Stimulated activated naive B cell treated with anti-CD40 and anti-IgM and Interleukin-4, amounts not matched to agents 10 μg/mL and 1 μg/mL and 100 μg/mL, for 72 hours (primary cell): ENCODE measurements around the gene GMCL2.

Experiments
- ATAC-seq, 2 donors: fragments of 150-1000 bp; cut with Tn5 transposase; replicated peaks; 2 replicates each; pipeline ENCODE4 v1.10.0; 2021; ENCODE audit warnings: moderate library complexity in 1 of 2
- DNase-seq: peaks from one replicate; pipeline ENCODE4 v3.0.0; 2021
- H3K27ac Mint-ChIP-seq: one replicate; pipeline ENCODE4 v1.8.0; 2022; ENCODE audit warnings: mild to moderate bottlenecking, mixed read lengths
- H3K27me3 Mint-ChIP-seq, 2 donors: one replicate each; pipeline ENCODE4 v1.8.0; 2022; ENCODE audit warnings: mixed read lengths in 2 of 2
- H3K36me3 Mint-ChIP-seq, 2 donors: one replicate each; pipeline ENCODE4 v1.8.0; 2022; ENCODE audit warnings: mixed read lengths in 2 of 2, mild to moderate bottlenecking in 1 of 2
- H3K4me1 Mint-ChIP-seq, 2 donors: one replicate each; pipeline ENCODE4 v1.8.0; 2022; ENCODE audit warnings: mixed read lengths in 2 of 2, mild to moderate bottlenecking in 1 of 2
- H3K4me3 Mint-ChIP-seq, 2 donors: one replicate each; pipeline ENCODE4 v1.8.0; 2022; ENCODE audit warnings: mild to moderate bottlenecking in 2 of 2, mixed read lengths in 2 of 2, moderate library complexity in 1 of 2
- H3K9me3 Mint-ChIP-seq, 2 donors: one replicate each; pipeline ENCODE4 v1.8.0; 2022; ENCODE audit warnings: mixed read lengths in 2 of 2, mild to moderate bottlenecking in 1 of 2

GMCL2 gene

DNA sequence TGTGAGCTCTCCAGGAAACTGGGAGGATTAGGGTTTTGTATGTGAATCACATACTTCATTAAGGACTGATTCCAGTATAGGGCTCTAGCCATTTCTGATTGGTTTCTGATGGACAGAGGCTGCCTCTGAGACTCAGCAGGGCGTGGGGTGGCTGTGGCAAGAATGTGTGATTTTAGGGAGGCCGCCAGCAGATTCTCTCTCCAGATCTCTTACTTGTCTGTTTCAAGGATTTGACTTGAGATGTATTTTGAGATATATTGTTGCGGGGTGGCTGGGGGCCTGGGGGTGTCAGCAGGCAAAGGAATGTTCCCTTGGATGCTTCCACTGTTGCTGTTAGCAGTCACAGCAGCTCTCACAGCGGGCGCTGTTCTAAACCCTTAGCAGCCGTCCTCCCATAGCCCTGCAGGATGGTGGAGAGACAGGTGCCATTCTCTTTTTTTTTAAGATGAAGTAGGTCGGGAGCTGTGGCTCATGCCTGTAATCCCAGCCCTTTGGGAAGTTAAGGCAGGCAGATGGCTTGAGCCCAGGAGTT lies 9.2 kb upstream of the GMCL2 start:
- no peak for DNase-seq
- no peaks in the 10 kb centered on the region for H3K36me3 Mint-ChIP-seq
- ATAC-seq = no peak
- no peak overlapping the region for H3K4me3 Mint-ChIP-seq
- H3K27me3 Mint-ChIP-seq = peaks cover 26 to 34% of the 10 kb centered on the region in 2 donors
- H3K9me3 Mint-ChIP-seq = no peaks in the 10 kb centered on the region
- H3K27ac Mint-ChIP-seq = no peak overlapping the region
- no peaks in the 10 kb centered on the region for H3K4me1 Mint-ChIP-seq

- Mint-ChIP-seq H3K36me3 (no peaks in the 10 kb centered on the region), H3K9me3 (no peaks in the 10 kb centered on the region), H3K27me3 (peaks cover 26 to 34% of the 10 kb centered on the region in 2 donors), H3K4me1 (no peaks in the 10 kb centered on the region), H3K27ac (no peak overlapping the region), H3K4me3 (no peak overlapping the region)
- no peak for DNase-seq
- ATAC-seq = no peak
Measured at GRCh38 chr5:178194026-178194425, 6.9 kb upstream of the GMCL2 start.

DNA sequence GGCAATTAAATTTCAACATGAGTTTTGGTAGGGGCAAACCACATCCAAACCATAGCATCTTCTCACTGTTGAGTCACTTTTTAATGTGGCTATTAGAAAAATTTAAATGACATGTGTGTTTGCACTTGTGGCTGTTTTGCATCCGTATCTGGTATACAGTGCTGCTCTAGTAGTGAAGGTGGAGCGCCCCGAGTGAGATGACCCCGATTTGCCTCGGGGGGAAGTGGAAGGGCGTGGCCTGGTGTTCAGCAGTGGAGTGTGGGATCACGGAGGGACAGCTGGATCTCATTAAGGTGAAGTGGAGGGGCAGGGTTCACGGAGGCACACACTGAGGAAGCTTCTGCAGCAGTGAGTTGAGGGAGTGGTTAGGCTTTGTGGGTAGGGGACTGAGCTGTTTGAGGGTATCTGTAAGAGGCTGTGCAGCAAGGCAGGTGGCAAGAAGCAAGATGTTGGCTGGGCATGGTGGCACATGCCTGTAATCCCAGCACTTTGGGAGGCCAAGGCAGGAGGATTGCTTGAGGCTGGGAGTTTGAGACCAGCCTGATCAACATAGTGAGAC lies 6.2 kb upstream of the GMCL2 start:
- no peak overlapping the region for H3K27ac Mint-ChIP-seq
- H3K27me3 Mint-ChIP-seq = peaks cover 32 to 41% of the 10 kb centered on the region in 2 donors
- no peak for DNase-seq
- H3K9me3 Mint-ChIP-seq = no peaks in the 10 kb centered on the region
- no peaks in the 10 kb centered on the region for H3K36me3 Mint-ChIP-seq
- H3K4me1 Mint-ChIP-seq = no peaks in the 10 kb centered on the region
- H3K4me3 Mint-ChIP-seq = no peak overlapping the region
- ATAC-seq = no peak

DNA sequence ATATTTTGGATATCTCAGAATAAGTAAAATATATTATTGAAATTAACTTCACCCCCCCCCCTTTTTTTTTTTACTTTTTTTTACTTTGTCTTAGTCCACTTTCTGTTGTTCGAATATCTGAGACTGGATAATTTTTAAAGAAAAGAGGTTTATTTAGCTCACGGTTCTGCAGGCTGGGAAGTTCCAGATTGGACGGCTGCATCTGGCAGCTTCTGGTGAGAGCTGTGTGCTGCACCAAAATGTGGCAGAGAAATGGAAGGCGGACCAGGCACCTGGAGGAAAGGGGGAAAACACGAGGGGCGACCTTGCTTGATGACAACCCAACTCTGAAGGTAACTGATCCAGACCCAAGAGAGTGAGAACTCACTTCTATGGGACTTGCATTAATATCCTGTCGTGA lies 5.6 kb upstream of the GMCL2 start:
- H3K9me3 Mint-ChIP-seq = no peaks in the 10 kb centered on the region
- ATAC-seq (no peak), DNase-seq (no peak)
- peaks cover 34 to 43% of the 10 kb centered on the region in 2 donors for H3K27me3 Mint-ChIP-seq
- H3K4me1 Mint-ChIP-seq = no peaks in the 10 kb centered on the region
- H3K27ac Mint-ChIP-seq = no peak overlapping the region
- H3K4me3 Mint-ChIP-seq = no peak overlapping the region
- H3K36me3 Mint-ChIP-seq = no peaks in the 10 kb centered on the region

DNA sequence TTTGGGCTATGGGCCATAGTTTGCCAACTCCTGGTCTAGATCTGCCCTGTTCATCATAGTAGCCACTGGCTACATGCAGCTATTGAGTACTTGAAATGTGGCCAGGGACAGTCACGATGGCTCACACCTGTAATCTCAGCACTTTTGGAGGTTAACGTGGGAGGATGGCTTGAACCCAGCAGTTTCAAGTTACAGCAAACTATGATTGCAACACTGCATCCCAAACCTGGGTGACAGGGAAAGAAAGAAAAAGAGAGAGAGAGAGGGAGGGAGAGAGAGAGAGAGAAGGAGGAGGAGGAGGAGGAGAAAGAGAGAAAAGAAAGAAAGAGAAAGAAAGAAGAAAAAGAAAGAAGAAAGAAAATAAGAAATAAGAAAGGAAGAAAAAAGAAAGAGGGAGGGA lies 5.1 kb upstream of the GMCL2 start:
- no peak overlapping the region for H3K27ac Mint-ChIP-seq
- no peaks in the 10 kb centered on the region for H3K36me3 Mint-ChIP-seq
- H3K9me3 Mint-ChIP-seq = no peaks in the 10 kb centered on the region
- no peaks in the 10 kb centered on the region for H3K4me1 Mint-ChIP-seq
- DNase-seq (no peak), ATAC-seq (no peak)
- H3K4me3 Mint-ChIP-seq = no peak overlapping the region
- H3K27me3 Mint-ChIP-seq = peaks cover 34 to 43% of the 10 kb centered on the region in 2 donors

- no peak for ATAC-seq
- no peaks in the 10 kb centered on the region for H3K36me3 Mint-ChIP-seq
Measured at GRCh38 chr5:178191661-178192060, 4.5 kb upstream of the GMCL2 start.

DNA sequence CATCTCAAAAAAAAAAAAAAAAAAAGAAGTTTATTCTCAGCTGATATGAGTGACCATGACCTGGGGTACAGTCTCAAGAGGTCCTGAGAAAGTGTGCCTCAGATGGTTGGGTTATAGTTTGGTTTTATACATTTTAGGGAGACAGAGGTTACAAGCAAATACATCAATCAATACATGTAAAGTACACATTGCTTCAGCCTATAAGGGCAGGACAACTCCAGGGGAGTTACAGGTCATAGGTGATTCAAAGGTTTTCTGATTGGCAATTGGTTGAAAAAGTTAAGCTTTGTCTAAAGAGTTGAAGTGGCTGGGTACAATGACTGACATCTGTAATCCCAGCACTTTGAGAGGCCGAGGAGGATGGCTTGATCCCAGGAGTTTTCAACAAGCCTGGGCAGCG lies 2.3 kb upstream of the GMCL2 start:
- Mint-ChIP-seq H3K27ac (no peak overlapping the region), H3K9me3 (no peaks in the 10 kb centered on the region), H3K27me3 (peaks cover 29 to 34% of the 10 kb centered on the region in 2 donors)

More at GRCh38 chr5:178191661-178192060, 4.5 kb upstream of the GMCL2 start:
- no peak overlapping the region for H3K27ac Mint-ChIP-seq
- peaks cover 34 to 43% of the 10 kb centered on the region in 2 donors for H3K27me3 Mint-ChIP-seq
- no peak for DNase-seq
- no peaks in the 10 kb centered on the region for H3K9me3 Mint-ChIP-seq
- H3K4me3 Mint-ChIP-seq = no peak overlapping the region
- H3K4me1 Mint-ChIP-seq = no peaks in the 10 kb centered on the region

GRCh38 chr5:178186427-178186826 lies 744 bp downstream of the GMCL2 start:
- Mint-ChIP-seq H3K27ac (no peak overlapping the region), H3K4me1 (peaks cover 0 to 8% of the 10 kb centered on the region in 2 donors), H3K4me3 (no peak overlapping the region), H3K27me3 (peaks cover 8 to 9% of the 10 kb centered on the region in 2 donors), H3K9me3 (no peaks in the 10 kb centered on the region), H3K36me3 (no peaks in the 10 kb centered on the region)
- ATAC-seq (no peak), DNase-seq (no peak)

More for the DNA sequence above, 2.3 kb upstream of the GMCL2 start:
- no peak for DNase-seq
- no peak for ATAC-seq
- Mint-ChIP-seq H3K36me3 (no peaks in the 10 kb centered on the region), H3K4me1 (no peaks in the 10 kb centered on the region), H3K4me3 (no peak overlapping the region)

- Mint-ChIP-seq H3K4me3 (no peak overlapping the region), H3K4me1 (peaks cover 0 to 8% of the 10 kb centered on the region in 2 donors), H3K27ac (no peak overlapping the region), H3K36me3 (no peaks in the 10 kb centered on the region), H3K9me3 (no peaks in the 10 kb centered on the region), H3K27me3 (peaks cover 5 to 11% of the 10 kb centered on the region in 2 donors)
- no peak for DNase-seq
- no peak for ATAC-seq
Measured at GRCh38 chr5:178182158-178182876, 4.9 kb downstream of the GMCL2 start.

GRCh38 chr5:178180141-178180863 lies 6.9 kb downstream of the GMCL2 start:
- H3K27me3 Mint-ChIP-seq = peaks cover 5 to 15% of the 10 kb centered on the region in 2 donors
- H3K4me3 Mint-ChIP-seq = no peak overlapping the region
- DNase-seq (no peak), ATAC-seq (no peak)
- peaks cover 0 to 8% of the 10 kb centered on the region in 2 donors for H3K4me1 Mint-ChIP-seq
- no peaks in the 10 kb centered on the region for H3K36me3 Mint-ChIP-seq
- no peaks in the 10 kb centered on the region for H3K9me3 Mint-ChIP-seq
- H3K27ac Mint-ChIP-seq = no peak overlapping the region

GRCh38 chr5:178177569-178177968 lies 9.6 kb downstream of the GMCL2 start:
- H3K36me3 Mint-ChIP-seq = no peaks in the 10 kb centered on the region
- no peak overlapping the region for H3K4me3 Mint-ChIP-seq
- DNase-seq (no peak), ATAC-seq (no peak)
- peaks cover 0 to 7% of the 10 kb centered on the region in 2 donors for H3K4me1 Mint-ChIP-seq
- H3K27me3 Mint-ChIP-seq = peaks cover 5 to 15% of the 10 kb centered on the region in 2 donors
- no peak overlapping the region for H3K27ac Mint-ChIP-seq
- no peaks in the 10 kb centered on the region for H3K9me3 Mint-ChIP-seq

- no peak for ATAC-seq
- H3K27ac Mint-ChIP-seq = no peak overlapping the region
- H3K4me3 Mint-ChIP-seq = no peak overlapping the region
- H3K9me3 Mint-ChIP-seq = no peaks in the 10 kb centered on the region
- no peaks in the 10 kb centered on the region for H3K36me3 Mint-ChIP-seq
- DNase-seq = no peak
- peaks cover 5 to 15% of the 10 kb centered on the region in 2 donors for H3K27me3 Mint-ChIP-seq
- H3K4me1 Mint-ChIP-seq = no peaks in the 10 kb centered on the region
Measured at GRCh38 chr5:178176791-178177190, 10.4 kb downstream of the GMCL2 start.

DNA sequence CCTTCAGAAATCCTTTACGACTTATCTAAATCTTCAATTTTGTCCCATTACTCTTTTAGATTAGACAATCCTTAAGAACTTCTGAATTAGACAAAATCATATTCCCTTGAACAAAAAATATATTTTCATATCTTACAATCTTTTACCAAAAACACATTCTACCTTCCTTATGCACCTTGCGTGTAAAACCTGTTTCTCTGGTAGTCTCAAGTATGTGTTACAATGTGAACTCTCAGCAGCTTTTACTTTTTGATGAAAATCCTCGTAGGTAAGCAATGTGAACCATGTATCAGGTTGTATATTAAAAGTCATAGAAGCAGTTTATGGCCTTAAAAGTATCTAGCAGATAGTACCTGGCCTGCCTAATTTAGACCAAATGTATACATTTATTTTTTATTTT lies 12.7 kb downstream of the GMCL2 start:
- H3K36me3 Mint-ChIP-seq = no peaks in the 10 kb centered on the region
- DNase-seq = no peak
- no peak overlapping the region for H3K27ac Mint-ChIP-seq
- H3K4me3 Mint-ChIP-seq = no peak overlapping the region
- H3K27me3 Mint-ChIP-seq = peaks cover 5 to 12% of the 10 kb centered on the region in 2 donors
- H3K4me1 Mint-ChIP-seq = no peaks in the 10 kb centered on the region
- H3K9me3 Mint-ChIP-seq = no peaks in the 10 kb centered on the region
- ATAC-seq = no peak

GRCh38 chr5:178170455-178170854 lies 16.7 kb downstream of the GMCL2 start:
- Mint-ChIP-seq H3K36me3 (no peaks in the 10 kb centered on the region), H3K4me3 (no peak overlapping the region), H3K27me3 (peaks cover 0 to 1% of the 10 kb centered on the region in 2 donors), H3K9me3 (no peaks in the 10 kb centered on the region), H3K27ac (no peak overlapping the region), H3K4me1 (no peaks in the 10 kb centered on the region)
- DNase-seq = no peak
- ATAC-seq = no peak
